GM19467 (cell line): ENCODE results near the gene LMNTD2.
"Not testable (repeated sequence)": the region's sequence is repeated elsewhere in the genome, so short reads cannot be mapped to it uniquely, and the experiment has no call there.

ENCODE experiments used
- ATAC-seq: cut with Tn5 transposase; IDR thresholded peaks from one replicate; pipeline ENCODE4 v1.9.1; 2021; ENCODE audit warnings: mild to moderate bottlenecking, moderate library complexity; ENCODE audit not compliant: unreplicated experiment

Gene LMNTD2

GRCh38 chr11:516918-517685 is 43.4 kb downstream of the LMNTD2 start:
- ATAC-seq = not testable (repeated sequence)

- ATAC-seq = no peak
Observed at GRCh38 chr11:516400-516799, 44.1 kb downstream of the LMNTD2 start.

GRCh38 chr11:515131-515530 is 45.4 kb downstream of the LMNTD2 start:
- ATAC-seq = no peak

- ATAC-seq = no peak
Observed at GRCh38 chr11:514606-515005, 45.9 kb downstream of the LMNTD2 start.

- no peak for ATAC-seq
Observed at GRCh38 chr11:512761-513595, 47.6 kb downstream of the LMNTD2 start.

GRCh38 chr11:508956-509355 is 51.6 kb downstream of the LMNTD2 start:
- ATAC-seq = no peak

GRCh38 chr11:507727-508515 is 52.6 kb downstream of the LMNTD2 start:
- no peak for ATAC-seq

- ATAC-seq = peak; percentile 44
Observed at GRCh38 chr11:506995-507726, 53.4 kb downstream of the LMNTD2 start, which contains the start of gene RNH1. RNH1 (minus strand) TSS chr11:507242; CDS start chr11:502162, 5,080 bp downstream.

GRCh38 chr11:506238-506994 is 54.1 kb downstream of the LMNTD2 start:
- ATAC-seq = peak; percentile 69

GRCh38 chr11:504994-505344 is 55.6 kb downstream of the LMNTD2 start:
- ATAC-seq = no peak
